GM18868 (cell line): ENCODE data around the gene TCEAL3.
"Not testable (repeated sequence)": the region's sequence is repeated elsewhere in the genome, so short reads cannot be mapped to it uniquely, and the experiment has no call there.

Experiments used
- ATAC-seq: cut with Tn5 transposase; IDR thresholded peaks from one replicate; pipeline ENCODE4 v1.9.1; 2021; ENCODE audit warnings: mild to moderate bottlenecking, moderate library complexity; ENCODE audit not compliant: unreplicated experiment

Gene TCEAL3

GRCh38 chrX:103624111-103624510, 16.3 kb downstream of the TCEAL3 start:
- ATAC-seq, result no peak

- ATAC-seq, result no peak
Observed at GRCh38 chrX:103626855-103627254, 19.1 kb downstream of the TCEAL3 start.

GRCh38 chrX:103628386-103629317, 20.9 kb downstream of the TCEAL3 start, which contains the start of gene TCEAL1:
TCEAL1 (plus strand) TSS chrX:103628975; CDS start chrX:103629917, 942 bp downstream.
- ATAC-seq, result peak; percentile 58

GRCh38 chrX:103629318-103630170, 21.8 kb downstream of the TCEAL3 start:
- ATAC-seq, result peak; percentile 39

GRCh38 chrX:103630171-103630511, 22.4 kb downstream of the TCEAL3 start:
- ATAC-seq, result no peak

- no peak for ATAC-seq
Observed at GRCh38 chrX:103631145-103631544, 23.4 kb downstream of the TCEAL3 start.

GRCh38 chrX:103635436-103635835, 27.7 kb downstream of the TCEAL3 start:
- ATAC-seq, result no peak

GRCh38 chrX:103637604-103638338, 30.0 kb downstream of the TCEAL3 start:
- ATAC-seq, result no peak

DNA sequence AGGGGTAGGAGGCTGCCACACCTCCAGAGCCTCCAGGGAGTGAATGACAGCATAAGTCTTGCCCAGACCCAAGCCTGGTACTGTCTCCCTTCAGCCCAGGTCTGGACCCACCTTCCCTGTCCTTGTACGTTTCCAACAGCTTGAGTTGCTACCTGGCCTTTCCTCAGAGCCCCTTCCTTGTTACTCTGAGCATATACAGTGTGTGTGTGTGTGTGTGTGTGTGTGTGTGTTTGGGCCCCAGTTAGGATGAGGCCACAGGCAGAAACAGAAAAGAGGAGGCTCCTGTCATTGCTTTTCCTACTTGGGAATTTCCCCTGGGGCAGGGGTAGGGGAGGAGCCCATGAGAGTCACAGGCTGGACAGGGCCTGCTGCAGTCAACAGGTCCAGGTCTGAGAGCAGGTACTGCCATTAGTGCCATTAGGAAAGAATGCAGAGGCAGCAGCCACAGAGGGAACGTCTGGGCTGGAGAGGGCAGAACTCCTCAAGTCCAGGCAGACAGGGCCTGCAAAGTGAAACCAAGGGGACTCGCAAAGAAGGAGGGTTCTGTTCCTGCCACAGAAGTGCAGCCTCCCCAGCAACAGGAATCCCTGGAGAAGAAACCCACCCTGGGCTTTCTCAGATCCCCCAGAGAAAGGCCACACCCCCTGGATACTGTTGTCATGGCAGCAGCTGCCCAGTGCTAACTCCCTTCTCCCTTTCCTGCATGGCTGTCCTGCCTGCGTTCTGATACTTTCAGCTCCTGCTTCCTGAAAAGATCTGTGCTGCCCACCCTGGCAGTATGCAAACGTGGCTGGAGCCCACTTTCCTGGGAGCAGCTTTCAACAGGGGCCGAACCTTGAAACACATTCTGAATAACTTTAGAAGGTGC, 30.9 kb downstream of the TCEAL3 start:
- ATAC-seq, result not testable (repeated sequence)

GRCh38 chrX:103640401-103641155, 32.8 kb downstream of the TCEAL3 start:
- ATAC-seq, result no peak

DNA sequence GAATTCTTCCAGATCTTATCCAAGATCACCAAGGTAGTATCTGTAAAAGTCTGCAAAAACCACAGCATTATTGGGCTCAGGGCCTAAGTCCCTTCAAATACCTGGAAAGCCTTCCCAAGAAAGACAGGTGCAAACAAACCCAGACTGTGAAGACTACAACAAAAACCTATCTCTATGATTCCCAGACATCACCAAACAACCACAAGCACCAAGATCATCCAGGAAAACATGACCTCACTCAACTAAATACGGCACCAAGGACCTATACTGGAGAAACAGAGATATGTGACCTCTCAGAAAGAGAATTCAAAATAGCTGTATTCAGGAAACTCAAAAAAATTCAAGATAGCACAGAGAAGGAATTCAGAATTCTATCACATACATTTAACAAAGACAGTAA, 36.4 kb downstream of the TCEAL3 start:
- no peak for ATAC-seq

DNA sequence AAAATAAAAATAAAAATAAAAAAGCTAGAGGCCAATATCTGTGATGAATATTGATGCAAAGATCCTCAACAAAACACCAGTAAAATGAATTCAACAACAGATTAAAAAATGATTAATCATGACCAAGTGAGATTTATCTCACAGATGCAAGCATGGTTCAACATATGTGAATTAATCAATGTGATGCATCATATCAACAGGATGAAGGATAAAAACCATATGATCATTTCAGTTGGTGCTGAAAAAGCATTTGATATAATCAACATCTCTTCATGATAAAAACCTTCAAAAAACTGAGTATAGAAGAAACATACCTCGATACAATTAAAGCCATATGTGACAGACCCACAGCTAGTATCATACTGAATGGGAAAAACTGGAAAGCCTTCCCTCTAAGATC, 39.9 kb downstream of the TCEAL3 start:
- no peak for ATAC-seq

GRCh38 chrX:103651151-103651773, 43.5 kb downstream of the TCEAL3 start:
- ATAC-seq, result no peak

- not testable (repeated sequence) for ATAC-seq
Observed at GRCh38 chrX:103655230-103656000, 47.7 kb downstream of the TCEAL3 start.

DNA sequence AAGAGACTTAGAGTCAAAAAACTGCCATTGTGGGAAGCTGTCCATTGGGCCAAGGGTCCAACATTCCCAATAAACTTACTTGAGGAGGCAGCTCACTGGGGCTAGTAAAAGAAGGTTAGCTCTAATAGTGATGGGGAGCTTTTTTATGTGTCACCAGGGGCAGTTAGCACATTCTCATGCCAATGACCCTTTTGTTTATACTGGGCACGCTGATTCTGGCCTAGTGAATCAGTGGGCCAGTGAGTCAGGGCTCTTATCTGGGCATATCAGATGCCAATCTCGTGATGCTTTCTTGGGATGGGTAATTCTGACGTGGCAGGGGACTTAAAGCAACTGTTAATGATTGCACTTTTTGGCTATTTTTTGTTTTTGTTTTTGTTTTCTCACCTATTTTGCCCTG, 48.9 kb downstream of the TCEAL3 start:
- no peak for ATAC-seq

GRCh38 chrX:103657066-103657465, 49.3 kb downstream of the TCEAL3 start:
- ATAC-seq, result not testable (repeated sequence)

DNA sequence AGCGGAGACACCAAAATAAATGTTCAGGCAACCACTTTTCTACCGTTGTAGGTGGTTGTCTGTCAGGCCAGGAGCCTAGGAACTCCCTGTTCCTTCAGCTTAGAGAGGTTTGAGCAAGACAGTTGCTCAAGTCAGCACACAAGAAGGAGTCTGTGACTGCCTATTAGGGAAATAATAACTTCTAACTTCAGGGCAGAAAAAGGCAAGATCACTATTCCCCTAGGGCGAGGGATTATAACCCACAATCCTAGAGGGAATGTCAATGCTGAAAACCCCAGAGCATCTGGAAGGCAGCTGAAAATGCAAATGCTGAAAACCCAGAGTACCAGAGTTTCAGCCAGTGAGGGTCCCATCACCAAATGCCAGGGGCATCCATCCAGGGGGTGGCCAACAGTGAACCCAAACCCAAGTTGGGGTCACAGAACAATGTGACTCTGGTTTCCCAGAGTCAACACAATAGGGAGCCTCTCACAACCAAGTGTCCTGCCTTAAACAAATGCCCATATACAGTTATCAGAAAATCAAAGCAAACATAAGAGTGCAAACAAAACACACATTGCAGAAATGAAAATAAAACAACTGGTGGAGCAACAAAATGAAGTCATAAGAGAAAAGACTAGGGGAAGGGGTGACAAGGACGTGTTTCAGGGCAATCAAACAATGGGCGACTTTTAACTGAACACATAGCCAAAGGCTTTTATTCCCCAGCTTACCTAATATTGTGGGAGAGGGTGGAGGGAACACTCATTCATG, 51.1 kb downstream of the TCEAL3 start:
- ATAC-seq, result no peak
